NB4 (cell line): ENCODE results near the gene TMEM41A.

Experiments used
- CTCF ChIP-seq: IDR thresholded peaks from one replicate; pipeline ENCODE4 v1.5.1; 2012; ENCODE audit warnings: low read depth, low read length
- MAX ChIP-seq: IDR thresholded peaks from 2 replicates; pipeline ENCODE4 v1.6.1; 2011; ENCODE audit warnings: low read depth, low read length
- POLR2A ChIP-seq: IDR thresholded peaks from 2 replicates; pipeline ENCODE4 v1.6.1; 2011; ENCODE audit warnings: mild to moderate bottlenecking; ENCODE audit not compliant: insufficient read length; ENCODE audit errors: extremely low read depth

GRCh38 chr3:185530856-185531255 is 32.0 kb upstream of the TMEM41A start:
- TF ChIP-seq CTCF (no peak), POLR2A (no peak), MAX (no peak)
